HepG2 (cell line): Measurements from ENCODE around the gene EPHA5. TPM values are rescaled to one million over a fixed set of nuclear protein-coding genes. Genes with fewer than 3 reads are reported as not detected.

ENCODE experiments used
- ATAC-seq: fragments of 200-7000 bp; cut with Tn5 transposase; 3 replicates; pipeline ENCODE4 v1.9.1; 2020; ENCODE audit warnings: mild to moderate bottlenecking, moderate library complexity
- BruUV-seq: library from RNA; stranded (reverse); fragments of 400-500 nt; replicated peaks from 2 replicates; lab custom pipeline; 2021; lab: Mats Ljungman, UMichigan
- CTCF ChIA-PET: fragments of 300-600 bp; formaldehyde crosslinking; extraction: SDS; loops from one replicate; lab custom pipeline; 2021; ENCODE audit warnings: low total read pairs, inconsistent platforms, low intra/inter-chr PET ratio; lab: Yijun Ruan, JAX
- POLR2A ChIA-PET: fragments of 350-600 bp; sonication (Branson Sonifier 250); formaldehyde crosslinking; loops from one replicate; lab custom pipeline; 2020; ENCODE audit warnings: antibody characterized with exemption, inconsistent platforms; lab: Yijun Ruan, JAX
- DNase-seq: peaks from one replicate; pipeline ENCODE4 v3.0.0-alpha.2; 2015; ENCODE audit warnings: low spot score
- FAIRE-seq: peaks from 3 replicates; lab custom pipeline; 2011; peaks lifted over from hg19 to GRCh38; lab: Jason Lieb, UNC
- H2AFZ ChIP-seq: one replicate; pipeline ENCODE4 v1.6.1; 2011; ENCODE audit warnings: low read length, inconsistent platforms
- H3K27ac ChIP-seq: fragments of 300-600 bp; 3 replicates; pipeline ENCODE4 v1.8.0; 2011; ENCODE audit warnings: mixed run types, mild to moderate bottlenecking, mixed read lengths, low read length, inconsistent platforms; ENCODE audit not compliant: insufficient read depth; ENCODE audit errors: extremely low read length
- H3K27me3 ChIP-seq, 2 experiments: fragments of 200-600 bp in 1 of 2; 2 replicates in 1 of 2; 3 replicates in 1 of 2; pipeline versions ENCODE4 v1.6.0 to v1.8.0; 2011; ENCODE audit warnings: low read length in 2 of 2, mild to moderate bottlenecking in 2 of 2, moderate library complexity in 2 of 2, inconsistent platforms in 1 of 2; ENCODE audit not compliant: insufficient read depth in 2 of 2, control insufficient read depth in 1 of 2
- H3K36me3 ChIP-seq, 2 experiments: fragments of 200-600 bp in 1 of 2; replicated peaks in 1 of 2; 2 replicates in 1 of 2; 3 replicates in 1 of 2; pipeline versions ENCODE4 v1.5.1 to v1.8.0; 2011; ENCODE audit warnings: low read length in 2 of 2, inconsistent platforms in 1 of 2; ENCODE audit not compliant: insufficient read depth in 2 of 2, control insufficient read depth in 1 of 2
- H3K4me1 ChIP-seq: 2 replicates; pipeline ENCODE4 v1.5.1; 2012; ENCODE audit warnings: low read length, inconsistent platforms; ENCODE audit not compliant: insufficient read depth
- H3K4me2 ChIP-seq: 2 replicates; pipeline ENCODE4 v1.6.0; 2011; ENCODE audit warnings: low read depth, low read length, inconsistent platforms
- H3K4me3 ChIP-seq, 3 experiments: fragments of 200-600 bp in 1 of 3; sonication (generic), shearing (Covaris generic) in 1 of 3; replicated peaks in 1 of 3; 2 replicates each; pipeline ENCODE4 v1.5.1; 2011 to 2016; ENCODE audit warnings: low read length in 3 of 3, inconsistent platforms in 2 of 3, low read depth in 2 of 3, mild to moderate bottlenecking in 2 of 3, control low read depth in 1 of 3, mixed read lengths in 1 of 3; ENCODE audit not compliant: insufficient read depth in 1 of 3
- H3K79me2 ChIP-seq: one replicate; pipeline ENCODE4 v1.6.1; 2011; ENCODE audit warnings: low read length, inconsistent platforms; ENCODE audit not compliant: insufficient read depth
- H3K9ac ChIP-seq: 2 replicates; pipeline ENCODE4 v1.6.0; 2011; ENCODE audit warnings: mild to moderate bottlenecking, low read depth, low read length, inconsistent platforms; ENCODE audit not compliant: insufficient read depth
- H3K9me3 ChIP-seq: 2 replicates; pipeline ENCODE4 v1.5.1; 2012; ENCODE audit warnings: mild to moderate bottlenecking, low read length
- H4K20me1 ChIP-seq: 2 replicates; pipeline ENCODE4 v1.6.0; 2011; ENCODE audit warnings: inconsistent platforms, mild to moderate bottlenecking, low read length, moderate library complexity; ENCODE audit not compliant: insufficient read depth
- KDM6A ChIP-seq: IDR thresholded peaks from 2 replicates; pipeline ENCODE4 v1.6.1; 2016; ENCODE audit warnings: low read depth
- MAFK ChIP-seq, 2 experiments: IDR thresholded peaks in 1 of 2; conservative IDR thresholded peaks in 1 of 2; 2 replicates each; pipeline ENCODE4 v1.6.1; 2011; ENCODE audit warnings: improper control_type of control experiment in 2 of 2, low read length in 2 of 2
- ZNF512B ChIP-seq: sonication (generic); formaldehyde crosslinking; IDR thresholded peaks from 2 replicates; pipeline ENCODE4 v1.5.1; 2020; ENCODE audit warnings: missing genetic modification reagents, mild to moderate bottlenecking, borderline replicate concordance
- WGBS: methylation state at CpG from one replicate; pipeline ENCODE4 v1.1.6; 2017; ENCODE audit warnings: low lambda C conversion rate; 5-methylcytosine and 5-hydroxymethylcytosine counted together
- in situ Hi-C: cut with HindIII; loops from 2 replicates; pipeline ENCODE4 v1.10.0; 2017; ENCODE audit warnings: low pct_unique_long_range_greater_than_20kb; ENCODE audit not compliant: extremely low pct_ligation_motif_present
- intact Hi-C: fragments of 100-400 bp; cut with micrococcal nuclease; formaldehyde crosslinking; loops from one replicate; pipeline ENCODE4 v1.10.0; 2022; ENCODE audit not compliant: unreplicated experiment
- polyA plus RNA-seq, 8 experiments: library from polyadenylated mRNA; depleted of rRNA in 3 of 8; stranded (reverse) in 7 of 8; unstranded in 1 of 8; fragments of >200 nt; fragmentation: Illumina TruSeq in 4 of 8; extraction: Trizol in 4 of 8; gene quantifications; 2 replicates each; pipeline versions ENCODE4 v1.2.1 to v1.2.3, GENCODE V29; 2011 to 2016; ENCODE audit warnings: low read depth in 4 of 8, missing spikeins in 1 of 8, mixed read lengths in 1 of 8; ENCODE audit not compliant: insufficient read depth in 1 of 8
- total RNA-seq, 5 experiments: library from RNA; depleted of rRNA; stranded (reverse); fragments of >200 nt; fragmentation: Illumina TruSeq; extraction: Trizol; gene quantifications; 2 replicates each; pipeline ENCODE4 v1.2.3, GENCODE V29; 2016; ENCODE audit warnings: low read depth in 1 of 5
- TF ChIP-seq, protein P1 (sequence below), 2 experiments: sonication (generic) in 1 of 2; formaldehyde crosslinking in 1 of 2; IDR thresholded peaks; 2 replicates each; pipeline versions ENCODE4 v1.4.0 to v1.6.1; 2016 to 2020; ENCODE audit warnings: borderline replicate concordance in 1 of 2, low read depth in 1 of 2, mild to moderate bottlenecking in 1 of 2, missing genetic modification reagents in 1 of 2
- TF ChIP-seq, protein P2 (sequence below): sonication (generic); formaldehyde crosslinking; IDR thresholded peaks from 2 replicates; pipeline ENCODE4 v1.4.0; 2020; ENCODE audit warnings: mild to moderate bottlenecking, missing genetic modification reagents

EPHA5 gene
- total and polyA plus RNA-seq, 2 of the 13 experiments (the other 11 are each of a cell fraction or from before 2014, with no cell fraction given), result not detected

DNA sequence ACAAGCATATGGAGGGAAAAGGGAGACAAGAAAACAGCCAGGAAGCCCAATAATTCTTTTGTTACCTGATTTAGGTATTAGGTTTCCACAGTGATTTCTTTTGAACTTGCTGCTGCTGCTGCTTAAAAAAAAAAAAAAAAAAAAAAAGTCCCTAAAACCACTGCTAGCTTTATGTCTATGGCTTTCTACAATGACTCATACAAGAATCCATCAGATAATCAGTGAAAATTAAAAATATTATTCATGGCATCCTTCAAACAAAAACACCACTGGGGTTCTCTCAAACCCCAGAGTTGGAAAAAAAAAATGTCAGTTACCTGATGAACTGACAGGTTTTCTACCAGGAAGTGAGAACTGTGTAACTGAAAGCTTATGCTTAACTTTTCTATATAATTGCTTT is 14.3 kb downstream of the EPHA5 start (continued):
- TF ChIP-seq, protein P1, sequence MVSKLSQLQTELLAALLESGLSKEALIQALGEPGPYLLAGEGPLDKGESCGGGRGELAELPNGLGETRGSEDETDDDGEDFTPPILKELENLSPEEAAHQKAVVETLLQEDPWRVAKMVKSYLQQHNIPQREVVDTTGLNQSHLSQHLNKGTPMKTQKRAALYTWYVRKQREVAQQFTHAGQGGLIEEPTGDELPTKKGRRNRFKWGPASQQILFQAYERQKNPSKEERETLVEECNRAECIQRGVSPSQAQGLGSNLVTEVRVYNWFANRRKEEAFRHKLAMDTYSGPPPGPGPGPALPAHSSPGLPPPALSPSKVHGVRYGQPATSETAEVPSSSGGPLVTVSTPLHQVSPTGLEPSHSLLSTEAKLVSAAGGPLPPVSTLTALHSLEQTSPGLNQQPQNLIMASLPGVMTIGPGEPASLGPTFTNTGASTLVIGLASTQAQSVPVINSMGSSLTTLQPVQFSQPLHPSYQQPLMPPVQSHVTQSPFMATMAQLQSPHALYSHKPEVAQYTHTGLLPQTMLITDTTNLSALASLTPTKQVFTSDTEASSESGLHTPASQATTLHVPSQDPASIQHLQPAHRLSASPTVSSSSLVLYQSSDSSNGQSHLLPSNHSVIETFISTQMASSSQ (IDR thresholded peaks at IDR 0.05; ENCODE audit: low read depth), result no peak
- TF ChIP-seq, protein P1 (CRISPR knock-in tag; IDR thresholded peaks at IDR 0.05; ENCODE audit: borderline replicate concordance), result no peak
- TF ChIP-seq ZNF512B (CRISPR knock-in tag) (no peak), MAFK (conservative IDR thresholded peaks at IDR 0.05 in 1 of 2, IDR thresholded peaks at IDR 0.05 in 1 of 2; ENCODE audit: low read length in 2 of 2) (no peak)

GRCh38 chr4:65654976-65655375 is 15.3 kb downstream of the EPHA5 start:
- Histone ChIP-seq H3K27me3 (no peaks in the 10 kb centered on the region; a peak in 1 of 5 replicates), H3K79me2 (no peaks in the 10 kb centered on the region), H4K20me1 (no peaks in the 10 kb centered on the region), H3K9ac (no peak overlapping the region), H2AFZ (no peak overlapping the region), H3K9me3 (no peaks in the 10 kb centered on the region), H3K4me3 (no peak overlapping the region), H3K36me3 (no peaks in the 10 kb centered on the region), H3K4me2 (no peak overlapping the region), H3K4me1 (no peaks in the 10 kb centered on the region), H3K27ac (no peak overlapping the region)
- 13% methylated on average over 1 of the region's 1 CpG for WGBS
- DNase-seq (no peak), FAIRE-seq (no peak), ATAC-seq (no peak)
- TF ChIP-seq KDM6A (CRISPR knock-in tag), result no peak
- TF ChIP-seq, protein P2, sequence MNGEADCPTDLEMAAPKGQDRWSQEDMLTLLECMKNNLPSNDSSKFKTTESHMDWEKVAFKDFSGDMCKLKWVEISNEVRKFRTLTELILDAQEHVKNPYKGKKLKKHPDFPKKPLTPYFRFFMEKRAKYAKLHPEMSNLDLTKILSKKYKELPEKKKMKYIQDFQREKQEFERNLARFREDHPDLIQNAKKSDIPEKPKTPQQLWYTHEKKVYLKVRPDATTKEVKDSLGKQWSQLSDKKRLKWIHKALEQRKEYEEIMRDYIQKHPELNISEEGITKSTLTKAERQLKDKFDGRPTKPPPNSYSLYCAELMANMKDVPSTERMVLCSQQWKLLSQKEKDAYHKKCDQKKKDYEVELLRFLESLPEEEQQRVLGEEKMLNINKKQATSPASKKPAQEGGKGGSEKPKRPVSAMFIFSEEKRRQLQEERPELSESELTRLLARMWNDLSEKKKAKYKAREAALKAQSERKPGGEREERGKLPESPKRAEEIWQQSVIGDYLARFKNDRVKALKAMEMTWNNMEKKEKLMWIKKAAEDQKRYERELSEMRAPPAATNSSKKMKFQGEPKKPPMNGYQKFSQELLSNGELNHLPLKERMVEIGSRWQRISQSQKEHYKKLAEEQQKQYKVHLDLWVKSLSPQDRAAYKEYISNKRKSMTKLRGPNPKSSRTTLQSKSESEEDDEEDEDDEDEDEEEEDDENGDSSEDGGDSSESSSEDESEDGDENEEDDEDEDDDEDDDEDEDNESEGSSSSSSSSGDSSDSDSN (CRISPR knock-in tag), result no peak
- CTCF ChIA-PET, result no interaction called here
- no TSS peak for BruUV-seq
- in situ Hi-C loops, result no loop called here
- intact Hi-C loops, result no loop called here
- POLR2A ChIA-PET, result no interaction called here
